IPS DF 4.7 (cell line): Measurements from ENCODE around the gene UBXN1.
"Not testable (repeated sequence)": the region's sequence is repeated elsewhere in the genome, so short reads cannot be mapped to it uniquely, and the experiment has no call there.

Source experiments
- DNase-seq: peaks from one replicate; pipeline ENCODE4 v3.0.0-alpha.2; 2013; ENCODE audit warnings: low spot score; ENCODE audit errors: extremely low read depth

Gene UBXN1

DNA sequence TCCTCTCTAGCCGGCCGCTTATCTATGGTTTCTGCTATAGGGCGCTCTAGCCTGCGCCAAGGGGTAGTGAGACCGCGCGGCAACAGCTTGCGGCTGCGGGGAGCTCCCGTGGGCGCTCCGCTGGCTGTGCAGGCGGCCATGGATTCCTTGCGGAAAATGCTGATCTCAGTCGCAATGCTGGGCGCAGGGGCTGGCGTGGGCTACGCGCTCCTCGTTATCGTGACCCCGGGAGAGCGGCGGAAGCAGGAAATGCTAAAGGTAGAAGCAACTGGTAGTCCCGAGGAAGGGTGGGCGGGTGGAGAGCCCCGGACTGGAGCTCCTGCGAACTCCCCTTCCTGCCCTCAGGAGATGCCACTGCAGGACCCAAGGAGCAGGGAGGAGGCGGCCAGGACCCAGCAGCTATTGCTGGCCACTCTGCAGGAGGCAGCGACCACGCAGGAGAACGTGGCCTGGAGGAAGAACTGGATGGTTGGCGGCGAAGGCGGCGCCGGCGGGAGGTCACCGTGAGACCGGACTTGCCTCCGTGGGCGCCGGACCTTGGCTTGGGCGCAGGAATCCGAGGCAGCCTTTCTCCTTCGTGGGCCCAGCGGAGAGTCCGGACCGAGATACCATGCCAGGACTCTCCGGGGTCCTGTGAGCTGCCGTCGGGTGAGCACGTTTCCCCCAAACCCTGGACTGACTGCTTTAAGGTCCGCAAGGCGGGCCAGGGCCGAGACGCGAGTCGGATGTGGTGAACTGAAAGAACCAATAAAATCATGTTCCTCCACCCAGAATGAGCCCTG is 7.1 kb downstream of the UBXN1 start, which contains the start of the genes LBHD1 and UQCC3:
LBHD1 (minus strand) TSS at position 660 of the 782 bp plus-strand sequence. CDS start 2,236 bp downstream, outside the sequence.
UQCC3 (plus strand) TSS at position 66 of the 782 bp plus-strand sequence; CDS start at position 139, 73 bp downstream.
- DNase-seq = no peak

DNA sequence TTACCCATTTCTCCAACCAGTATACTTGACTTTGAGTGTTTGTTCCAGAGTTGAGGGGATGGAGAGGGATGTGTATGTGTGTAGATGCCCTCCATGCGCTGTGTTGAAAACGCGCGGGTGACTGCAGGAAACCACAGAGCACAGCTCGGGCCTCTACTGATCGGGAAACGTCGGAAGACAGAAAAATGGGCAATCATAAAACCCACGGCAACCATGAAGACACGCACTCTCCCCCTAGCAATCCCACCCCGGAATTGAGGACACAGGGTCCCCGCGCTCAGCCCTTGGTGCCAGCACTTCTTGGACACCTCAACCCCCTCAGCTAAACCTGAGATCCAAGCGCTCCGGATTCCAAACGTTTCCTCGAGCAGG is 7.7 kb downstream of the UBXN1 start:
- no peak for DNase-seq

DNA sequence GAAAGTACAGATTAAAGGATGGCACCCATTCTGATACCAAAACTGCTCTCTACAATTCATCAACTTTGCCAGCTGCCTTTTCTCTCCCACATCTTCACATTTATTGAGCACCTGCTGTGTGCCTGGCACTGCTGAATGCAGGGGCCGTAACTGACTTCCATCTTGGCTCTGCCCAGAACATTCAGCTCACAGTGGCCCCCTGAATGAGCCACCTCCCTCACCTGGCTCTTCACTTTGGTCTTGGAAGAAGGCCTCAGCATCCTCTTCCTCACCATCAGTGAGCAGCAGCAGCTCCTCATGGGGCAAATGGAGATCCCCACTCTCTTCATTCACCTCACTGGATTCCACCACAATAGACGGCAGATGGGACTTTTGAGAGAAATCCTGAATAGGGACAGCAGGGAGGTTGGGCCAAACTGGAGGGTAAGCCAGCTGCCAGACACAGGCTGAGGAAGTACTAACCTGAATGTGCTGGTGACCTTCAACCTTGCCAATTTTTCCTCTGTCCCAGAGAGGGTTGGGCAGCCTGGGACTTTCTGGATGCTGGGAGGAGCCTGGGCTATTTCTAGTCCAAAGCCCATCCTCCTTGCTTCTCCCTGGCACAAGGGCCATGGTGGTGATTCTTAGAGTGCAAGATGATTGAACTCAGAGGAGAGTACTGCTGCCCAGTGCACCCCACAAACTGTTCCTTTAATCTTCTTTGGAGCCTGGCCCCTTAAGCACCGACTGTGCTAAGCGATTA is 9.3 kb downstream of the UBXN1 start:
- DNase-seq = no peak

DNA sequence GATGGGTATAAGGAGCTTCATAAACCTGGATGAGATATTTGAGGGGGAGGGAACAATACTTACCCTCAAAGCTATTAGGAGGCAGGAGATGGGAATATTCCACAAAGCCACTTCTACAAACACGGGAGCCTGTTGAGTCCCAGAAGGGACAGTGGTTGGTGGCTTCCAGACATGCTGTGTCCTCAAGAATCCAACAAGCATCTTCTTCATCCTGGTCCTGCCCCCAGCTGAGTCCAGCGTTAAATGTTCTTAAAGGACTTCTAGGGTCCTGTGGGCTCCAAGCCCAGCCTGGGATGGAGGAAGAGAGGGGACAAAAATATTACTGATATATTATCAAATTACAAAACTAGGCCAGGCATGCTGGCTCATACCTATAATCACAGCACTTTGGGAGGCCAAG is 11.4 kb downstream of the UBXN1 start:
- no peak for DNase-seq

DNA sequence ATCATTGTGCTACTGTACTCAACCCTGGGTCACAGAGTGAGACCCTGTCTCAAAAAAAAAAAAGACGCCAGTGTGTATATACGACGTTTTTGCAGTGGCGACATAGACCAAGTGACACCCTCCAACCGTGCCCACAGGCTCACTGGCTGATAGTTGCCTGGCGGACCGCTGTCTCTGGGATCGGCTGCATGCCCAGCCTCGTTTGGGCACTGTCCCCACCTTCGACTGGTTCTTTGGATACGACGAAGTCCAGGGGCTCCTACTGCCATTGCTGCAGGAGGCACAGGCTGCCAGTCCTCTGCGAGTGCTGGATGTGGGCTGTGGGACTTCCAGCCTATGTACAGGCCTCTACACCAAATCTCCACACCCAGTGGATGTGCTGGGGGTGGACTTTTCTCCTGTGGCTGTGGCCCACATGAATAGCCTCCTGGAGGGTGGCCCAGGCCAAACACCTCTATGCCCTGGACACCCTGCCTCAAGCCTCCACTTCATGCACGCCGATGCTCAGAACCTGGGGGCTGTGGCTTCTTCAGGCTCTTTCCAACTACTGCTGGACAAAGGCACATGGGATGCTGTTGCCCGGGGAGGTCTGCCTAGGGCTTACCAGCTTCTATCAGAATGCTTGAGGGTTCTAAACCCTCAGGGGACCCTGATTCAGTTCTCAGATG is 12.5 kb downstream of the UBXN1 start:
- no peak for DNase-seq

DNA sequence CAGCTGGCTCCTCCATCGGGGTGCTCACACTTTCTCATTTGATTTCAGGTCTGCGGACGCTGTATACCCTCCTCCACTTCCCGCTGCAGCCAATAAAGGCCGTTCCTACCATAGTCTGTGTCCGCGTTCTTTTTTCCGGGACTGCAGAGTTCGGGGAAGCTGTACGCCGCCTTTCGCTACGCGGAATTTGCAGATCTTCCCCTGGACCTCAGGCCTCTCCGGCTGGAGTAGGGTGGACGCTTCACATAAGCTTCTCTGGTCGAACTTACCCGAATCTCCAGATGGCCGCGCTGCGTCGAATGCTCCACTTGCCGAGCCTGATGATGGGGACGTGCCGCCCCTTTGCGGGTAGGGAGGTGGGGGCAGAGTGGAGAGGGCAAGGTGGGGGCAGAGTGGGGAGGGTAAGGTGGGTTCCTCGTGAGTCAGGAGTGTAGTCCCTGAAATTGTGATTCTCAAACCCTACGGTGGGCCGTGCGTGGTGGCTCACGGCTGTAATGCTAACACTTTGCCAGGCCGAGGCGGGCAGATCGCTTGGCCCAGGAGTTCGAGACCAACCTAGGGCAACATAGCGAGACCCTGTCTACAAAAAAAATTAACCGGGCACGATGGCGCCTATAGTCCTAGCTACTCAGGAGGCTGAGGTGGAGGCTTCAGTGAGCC is 13.1 kb downstream of the UBXN1 start:
- DNase-seq = no peak

DNA sequence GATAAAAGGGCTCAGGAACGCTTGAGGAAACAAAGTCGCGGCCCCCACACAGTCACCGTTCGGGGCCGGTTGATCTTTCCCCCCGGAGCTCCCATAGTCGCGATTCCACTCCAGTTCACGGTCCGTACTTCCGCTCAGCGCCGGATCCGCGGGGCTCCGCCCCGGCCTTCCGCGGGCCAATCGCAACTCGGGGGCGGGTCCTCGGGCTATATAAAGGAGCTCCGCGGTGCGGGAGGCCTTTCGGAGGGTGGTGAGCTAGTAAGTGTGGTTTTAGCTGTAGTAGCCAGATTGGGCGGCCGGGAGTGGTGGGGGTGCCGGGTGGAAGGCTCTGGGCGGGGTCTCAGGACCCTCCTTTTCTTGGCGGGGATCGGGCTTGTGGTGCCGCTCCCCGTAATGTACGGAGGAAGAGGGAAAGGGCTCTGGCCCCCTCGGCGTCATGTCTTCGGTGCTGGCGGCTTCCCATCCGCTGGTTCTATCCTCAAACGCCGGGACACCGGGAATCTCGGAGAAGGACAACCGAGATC is 13.7 kb downstream of the UBXN1 start, which contains the start of the genes C11orf98 and CSKMT:
C11orf98 (minus strand) TSS at position 136 of the 524 bp plus-strand sequence; CDS start at position 95, 41 bp downstream.
CSKMT (plus strand) TSS at position 238 of the 524 bp plus-strand sequence. CDS start 568 bp downstream, outside the sequence.
- DNase-seq = no peak

DNA sequence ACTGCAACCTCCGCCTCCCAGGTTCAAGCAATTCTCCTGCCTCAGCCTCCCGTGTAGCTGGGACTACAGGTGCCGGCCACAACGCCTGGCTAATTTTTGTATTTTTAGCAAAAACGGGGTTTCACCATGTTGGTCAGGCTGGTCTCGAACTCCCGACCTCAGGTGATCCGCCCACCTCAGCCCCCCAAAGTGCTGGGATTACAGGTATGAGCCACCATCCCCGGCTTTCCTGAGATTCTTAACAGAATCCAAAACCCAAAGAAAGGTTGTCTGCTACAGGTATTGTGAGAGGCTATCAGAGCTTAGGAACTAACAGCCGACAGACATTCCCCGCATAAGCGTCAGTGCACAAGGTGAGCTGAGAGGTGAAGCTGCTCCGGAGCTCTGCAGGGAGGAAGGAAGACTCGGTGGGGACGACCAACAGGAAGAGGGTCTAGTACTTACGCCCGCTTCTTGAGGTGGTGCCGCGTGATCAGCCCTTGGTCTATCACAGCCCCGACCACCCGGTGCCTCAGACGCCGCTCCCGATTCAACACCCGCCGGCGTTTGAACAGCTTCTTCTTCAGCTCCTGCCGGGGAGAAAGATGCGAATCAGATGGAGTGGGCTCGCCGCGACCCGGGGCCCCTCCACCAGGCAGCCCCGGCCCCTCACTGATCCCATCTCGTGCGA is 14.3 kb downstream of the UBXN1 start:
- DNase-seq = no peak

DNA sequence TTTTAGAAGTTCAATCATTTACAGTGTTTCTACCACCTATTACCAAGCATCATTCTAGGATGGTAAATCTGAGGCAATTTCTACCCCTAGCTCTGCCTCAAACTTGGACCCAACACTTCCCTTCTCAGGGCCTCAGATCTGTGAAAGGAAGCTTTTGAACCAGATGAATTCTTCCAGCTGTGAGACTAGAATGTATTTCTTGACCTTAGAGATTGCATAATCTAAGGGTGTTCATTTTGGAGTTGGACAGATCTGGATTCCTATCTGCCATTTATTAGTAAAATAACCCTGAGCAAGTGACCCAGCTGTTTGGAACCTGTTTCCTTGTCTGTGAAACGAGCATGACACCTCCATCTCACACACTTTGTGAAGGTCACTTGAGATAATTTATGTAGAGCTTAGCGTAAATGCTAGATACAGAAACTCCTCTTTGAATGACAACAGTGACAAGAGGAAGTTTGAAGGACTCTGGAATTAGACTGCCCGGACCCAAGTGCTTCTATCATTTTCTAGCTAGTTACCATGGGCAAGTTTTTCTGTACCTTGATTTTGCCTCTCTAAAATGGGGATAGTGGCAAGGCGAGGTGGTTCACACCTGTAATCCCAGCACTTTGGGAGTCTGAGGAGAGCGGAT is 22.0 kb downstream of the UBXN1 start:
- DNase-seq = no peak

DNA sequence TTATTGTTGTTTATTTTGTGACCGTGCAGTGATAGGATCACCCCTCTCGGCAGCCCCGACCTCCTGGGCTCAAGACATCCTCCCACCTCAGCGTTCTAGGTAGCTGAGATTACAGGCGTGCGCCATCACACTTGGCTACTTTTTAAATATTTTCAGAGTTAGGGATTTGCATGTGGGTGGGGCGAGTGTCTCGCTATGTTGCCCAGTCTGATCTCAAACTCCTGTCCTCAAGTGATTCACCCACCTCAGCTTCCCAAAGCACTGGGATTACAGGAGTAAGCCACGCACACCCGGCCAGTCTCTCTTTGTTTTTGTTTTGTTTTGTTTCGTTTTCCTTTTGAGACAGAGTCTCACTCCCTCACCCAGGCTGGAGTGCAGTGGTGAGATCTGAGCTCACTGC is 24.6 kb downstream of the UBXN1 start:
- no peak for DNase-seq

DNA sequence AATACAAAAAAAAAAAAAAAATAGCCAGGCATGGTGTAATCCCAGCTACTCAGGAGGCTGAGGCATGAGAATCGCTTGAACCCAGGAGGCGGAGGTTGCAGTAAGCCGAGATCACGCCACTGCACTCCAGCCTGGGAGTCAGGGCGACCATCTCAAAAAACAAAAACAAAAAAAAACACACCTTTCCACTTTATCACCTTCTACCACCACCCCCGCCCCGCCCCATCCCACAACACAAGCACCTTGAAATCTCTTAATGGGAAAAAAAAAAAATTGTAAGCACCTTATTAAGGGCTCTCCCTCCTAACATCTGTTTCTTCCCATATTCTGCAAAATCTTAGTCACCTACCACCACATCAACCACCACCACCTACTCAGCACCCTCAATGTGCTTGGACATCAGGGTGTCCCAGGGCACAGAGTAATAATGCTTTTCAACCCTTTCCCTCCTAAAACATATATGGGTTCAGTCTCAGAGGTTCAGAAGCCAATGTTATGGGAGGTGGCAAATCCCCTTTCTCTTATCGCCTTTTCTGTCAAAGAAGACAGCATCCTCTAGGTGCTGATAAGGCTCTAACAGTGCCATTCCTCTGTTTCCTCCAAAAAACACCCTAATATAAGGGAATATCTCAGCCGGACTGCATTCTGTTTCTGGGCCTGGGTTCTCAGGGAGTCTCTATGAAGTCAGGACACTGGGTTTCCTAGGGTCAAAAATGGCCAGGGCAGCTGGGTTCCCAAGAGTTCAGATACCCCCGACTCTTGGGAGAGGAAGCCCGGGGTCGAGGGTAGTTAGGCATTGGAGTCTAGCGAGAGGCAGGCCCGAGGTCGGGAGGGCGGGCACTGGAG is 26.5 kb downstream of the UBXN1 start:
- no peak for DNase-seq

DNA sequence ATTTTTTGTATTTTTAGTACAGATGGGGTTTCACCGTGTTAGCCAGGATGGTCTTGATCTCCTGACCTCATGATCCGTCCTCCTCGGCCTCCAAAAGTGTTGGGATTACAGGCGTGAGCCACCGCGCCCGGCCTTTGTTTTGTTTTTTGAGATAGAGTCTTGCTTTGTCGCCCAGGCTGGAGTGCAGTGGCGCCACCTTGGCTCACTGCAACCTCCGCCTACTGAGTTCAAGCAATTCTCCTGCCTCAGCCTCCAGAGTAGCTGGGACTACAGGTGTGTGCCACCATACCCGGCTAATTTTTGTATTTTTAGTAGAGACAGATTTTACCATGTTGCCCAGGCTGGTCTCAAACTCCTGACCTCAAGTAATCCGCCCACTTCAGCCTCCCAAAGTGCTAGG is 28.6 kb downstream of the UBXN1 start:
- DNase-seq = not testable (repeated sequence)

DNA sequence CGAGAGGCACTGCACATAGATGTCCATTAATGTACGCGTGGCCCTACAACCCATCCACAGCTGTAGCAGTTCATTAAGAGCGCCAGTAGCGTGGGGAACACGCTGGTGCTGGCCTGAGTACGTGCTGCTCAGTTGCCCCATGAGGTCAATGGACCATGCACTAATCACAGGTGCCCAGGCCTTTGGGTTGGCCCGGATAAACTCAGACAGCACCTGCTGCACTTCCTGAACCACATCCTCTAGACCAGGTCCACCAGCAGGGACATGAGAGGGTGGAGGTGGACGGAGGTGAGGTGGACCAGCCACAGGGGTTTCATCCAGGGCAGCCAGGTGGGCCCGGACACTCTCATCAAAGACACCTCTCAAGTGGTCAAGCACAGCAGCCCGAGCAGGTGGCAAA is 29.4 kb downstream of the UBXN1 start:
- DNase-seq = no peak

DNA sequence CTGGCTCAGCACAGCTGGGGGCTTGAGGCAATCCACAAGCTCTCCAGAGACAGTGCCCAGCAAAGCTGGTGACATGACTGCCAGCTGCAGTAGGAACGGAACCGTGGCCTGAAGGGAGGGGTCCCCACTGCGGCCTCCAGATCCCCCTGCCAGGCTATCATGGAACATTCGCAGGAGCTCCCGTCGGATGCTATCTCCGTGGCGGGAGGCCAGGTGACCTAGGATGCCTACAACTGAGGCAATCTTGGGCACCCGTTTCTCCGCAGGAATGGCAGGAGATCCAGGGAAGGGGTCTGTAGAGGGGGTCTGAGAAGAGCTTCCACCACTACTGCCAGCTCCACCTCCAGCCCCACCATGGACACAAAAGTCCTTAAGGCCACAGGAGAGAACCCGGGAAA is 29.9 kb downstream of the UBXN1 start:
- DNase-seq = no peak

DNA sequence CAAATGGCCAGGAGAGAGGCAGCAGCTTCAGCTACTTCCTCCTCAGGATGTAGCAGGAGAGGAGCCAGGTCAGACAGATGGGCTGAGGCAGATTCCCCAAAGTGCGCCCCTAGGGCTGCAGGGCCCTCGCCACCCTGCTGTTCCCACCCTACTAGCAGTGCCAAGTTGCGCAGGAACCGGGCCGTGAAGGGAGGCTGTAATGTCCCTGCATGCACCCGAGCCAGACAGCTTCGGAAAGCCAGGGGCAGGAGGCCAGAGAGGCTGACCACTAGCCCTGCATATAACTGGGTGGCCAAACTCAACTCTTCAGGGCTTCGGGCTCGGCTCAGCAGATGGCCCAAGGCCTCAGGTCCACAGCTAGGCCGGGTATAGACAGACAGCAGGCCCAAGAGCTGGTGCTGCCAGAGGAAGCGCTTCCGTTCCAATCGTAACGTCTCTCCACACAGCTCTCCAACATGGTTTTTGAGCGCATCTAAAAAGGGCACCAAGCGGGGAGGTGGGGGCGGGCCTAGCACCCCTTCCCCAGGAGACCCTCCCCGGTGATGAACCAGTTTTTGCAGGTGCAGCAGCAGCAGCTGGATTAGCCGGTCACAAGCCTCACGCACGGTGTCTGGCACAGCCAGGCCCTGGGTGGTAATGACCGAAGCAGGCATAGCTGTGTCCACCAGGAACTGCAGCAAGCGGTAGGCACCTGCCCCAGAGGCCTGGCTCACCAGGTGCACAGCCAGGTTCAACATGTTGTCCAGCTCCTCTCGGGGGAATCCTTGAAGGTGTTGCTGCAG is 30.5 kb downstream of the UBXN1 start:
- DNase-seq = no peak

DNA sequence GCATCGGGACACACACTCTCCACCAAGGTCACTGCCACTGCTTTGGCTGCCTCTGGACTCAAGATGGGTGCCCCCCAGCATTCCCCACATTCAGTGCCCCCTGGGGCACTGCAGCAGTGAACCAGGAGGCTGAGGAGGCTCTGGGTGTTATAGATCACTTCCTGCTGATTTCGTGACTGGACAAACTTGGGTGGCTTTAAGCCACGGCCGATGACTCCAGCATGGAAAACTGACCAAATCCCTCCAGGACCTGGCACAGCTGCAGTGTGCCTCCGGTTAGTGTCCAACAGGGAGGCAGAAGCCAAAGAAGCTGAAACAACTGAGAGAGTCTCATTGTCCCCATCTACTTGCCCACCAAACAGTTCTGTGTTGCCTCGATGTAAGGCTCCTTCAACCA is 31.3 kb downstream of the UBXN1 start:
- no peak for DNase-seq

DNA sequence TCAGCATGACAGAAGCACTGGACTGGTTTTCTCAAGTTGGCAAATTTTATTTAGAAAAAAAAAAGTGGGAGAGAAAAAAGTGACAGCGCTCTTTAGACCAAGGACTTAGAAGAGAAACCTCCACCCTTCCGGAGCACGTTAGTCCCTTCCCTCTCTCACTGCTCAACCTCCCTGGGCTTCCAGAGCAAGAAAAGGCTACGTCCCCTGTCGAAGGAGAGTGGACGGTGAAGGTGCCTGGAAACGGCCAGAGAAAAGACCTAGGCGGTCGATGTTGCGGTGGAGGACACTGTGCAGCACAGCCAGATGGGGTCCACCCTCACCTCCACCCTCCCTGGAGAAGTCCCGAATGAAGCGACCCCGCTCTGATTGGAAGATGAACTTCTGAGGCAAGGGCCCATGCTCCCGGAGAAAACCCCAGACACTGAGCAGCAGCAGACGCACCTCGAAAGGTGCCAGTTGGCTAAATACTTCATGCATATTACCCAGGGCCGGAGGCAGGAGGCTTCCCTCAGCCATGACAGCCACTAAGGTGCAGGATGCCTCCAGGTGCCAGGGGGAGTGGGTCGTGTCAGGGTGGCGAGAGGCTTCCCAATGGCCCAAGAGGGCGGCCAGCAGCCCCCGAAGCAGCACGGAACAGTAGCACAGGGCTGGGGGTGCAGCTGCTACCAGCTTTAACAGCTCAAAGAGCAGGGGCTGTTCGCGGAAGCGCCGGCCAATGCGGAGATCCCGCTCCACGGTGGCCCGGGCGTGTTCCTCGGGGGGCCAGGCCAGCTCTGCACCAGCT is 31.9 kb downstream of the UBXN1 start:
- no peak for DNase-seq
